NCI-H524 (cell line): Measurements from ENCODE around the gene NUTM2E.
"Not testable (repeated sequence)": the region's sequence is repeated elsewhere in the genome, so short reads cannot be mapped to it uniquely, and the experiment has no call there.

Experiments used
- DNase-seq, 2 experiments: peaks; one replicate each; lab custom pipeline; 2025; lab: John Stamatoyannopoulos, UW

Gene NUTM2E

DNA sequence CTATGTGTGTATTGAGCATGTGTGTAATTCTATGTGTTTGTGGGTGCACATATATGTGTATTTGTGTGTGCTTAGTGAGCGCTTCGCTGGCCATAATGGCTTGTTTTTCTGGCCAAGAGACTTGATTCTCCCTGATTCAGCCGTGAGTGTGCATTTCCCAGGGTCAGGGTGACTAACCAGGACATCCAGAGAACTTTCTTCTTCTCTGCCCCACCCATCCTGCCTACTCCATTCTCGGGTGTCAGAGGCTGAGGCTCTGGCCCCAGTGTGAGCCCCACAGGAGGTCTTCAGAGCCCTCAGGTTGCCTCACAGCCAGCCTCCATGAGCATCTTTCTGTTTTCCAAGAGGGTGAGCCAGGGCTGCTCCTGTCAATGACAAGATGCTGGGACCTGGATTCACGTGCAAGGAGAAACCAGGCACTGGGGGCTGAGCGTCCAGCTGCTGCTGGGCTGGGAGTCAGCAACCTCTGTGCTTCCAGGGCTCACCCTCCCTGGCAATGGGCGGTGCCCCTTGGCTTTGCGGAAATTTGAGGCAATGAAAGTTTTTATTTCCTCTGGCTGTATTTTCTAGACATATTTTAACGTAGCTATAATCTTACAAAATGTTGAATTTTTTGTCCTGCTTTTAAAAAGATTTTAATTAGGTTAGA lies 40.5 kb downstream of the NUTM2E start:
- not testable (repeated sequence) for DNase-seq

DNA sequence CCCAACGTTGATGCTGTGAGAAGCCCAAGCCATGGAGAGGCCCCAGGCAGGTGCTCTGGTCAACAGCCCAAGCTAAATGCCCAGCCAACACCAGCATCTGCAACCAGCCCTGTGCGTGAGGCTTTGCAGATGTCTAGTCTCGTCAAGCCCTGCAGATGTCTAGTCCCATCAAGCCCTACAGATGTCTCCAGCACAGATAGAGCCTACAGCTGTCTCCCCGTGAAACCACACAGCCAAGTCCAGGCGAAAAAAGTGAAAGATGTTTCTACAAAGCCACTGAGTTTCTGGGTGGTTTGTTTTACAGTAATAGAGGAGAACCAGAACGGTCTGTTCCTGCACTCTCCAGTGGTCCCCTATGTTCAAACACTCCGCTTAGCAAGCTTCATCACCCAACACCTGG lies 41.5 kb downstream of the NUTM2E start:
- not testable (repeated sequence) for DNase-seq

DNA sequence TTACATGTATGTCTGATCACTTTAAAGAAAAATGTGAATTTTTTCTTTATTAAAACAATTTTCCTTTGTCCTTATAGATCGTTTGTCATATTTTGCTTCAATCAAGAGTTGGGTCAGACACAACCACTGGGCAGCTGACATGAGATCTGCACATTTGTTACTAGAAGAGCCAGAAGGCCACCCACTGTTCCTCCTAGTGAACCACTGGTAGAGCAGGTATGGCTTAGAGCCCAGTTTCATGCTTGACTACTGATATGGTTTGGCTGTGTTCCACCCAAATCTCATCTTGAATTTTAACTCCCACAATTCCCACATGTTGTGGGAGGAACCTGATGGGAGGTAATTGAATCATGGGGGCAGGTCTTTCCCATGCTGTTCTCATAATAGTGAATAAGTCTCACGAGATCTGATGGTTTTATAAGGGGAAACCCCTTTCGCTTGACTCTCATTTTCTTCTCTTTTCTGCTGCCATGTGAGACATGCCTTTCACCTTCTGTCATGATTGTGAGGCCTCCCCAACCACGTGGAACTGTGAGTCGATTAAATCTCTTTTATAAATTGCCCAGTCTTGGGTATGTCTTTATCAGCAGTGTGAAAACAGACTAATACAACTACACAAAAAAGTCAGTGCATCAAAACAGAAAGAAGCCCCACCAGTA lies 43.0 kb downstream of the NUTM2E start:
- DNase-seq, result not testable (repeated sequence)

DNA sequence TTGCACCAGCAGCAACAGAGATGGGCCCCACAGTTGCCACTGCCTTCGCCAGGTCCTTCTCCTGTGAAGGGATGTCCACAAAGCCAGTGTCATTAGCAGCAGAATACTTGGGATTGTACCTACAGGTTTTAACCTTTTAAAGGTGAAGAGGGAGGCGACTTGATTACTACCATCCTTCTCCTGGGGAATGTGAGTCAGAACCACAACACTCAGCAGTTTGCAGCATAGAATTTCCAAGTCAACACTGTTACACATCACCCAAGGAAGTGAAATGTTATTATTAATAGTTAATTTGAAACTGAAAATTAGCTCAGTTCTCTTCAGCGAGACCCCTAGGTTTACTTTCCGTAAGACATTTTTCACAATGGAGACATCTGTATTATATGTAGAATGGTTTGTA lies 45.2 kb downstream of the NUTM2E start:
- DNase-seq, result not testable (repeated sequence)
